Measurements from ENCODE around the gene GJD4.

GJD4 gene

DNA sequence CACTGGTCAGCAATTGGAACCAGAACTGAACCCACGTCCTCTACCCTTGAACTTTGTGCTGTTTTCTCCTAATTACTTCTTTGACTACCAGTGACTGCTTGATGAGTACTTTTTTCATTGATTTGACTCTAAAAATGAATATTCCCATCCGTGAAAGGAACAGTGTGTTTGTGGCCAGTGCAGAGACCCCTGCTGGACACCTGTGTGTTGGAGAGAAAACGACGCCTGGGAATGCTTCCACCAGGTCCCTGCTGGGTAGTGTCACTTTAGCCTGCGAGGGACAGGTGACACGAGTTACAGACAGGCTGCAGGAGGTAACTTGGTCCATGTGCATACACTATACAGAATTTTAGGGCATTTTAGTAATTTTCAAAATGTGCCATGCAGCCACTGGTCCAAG is 6.8 kb upstream of the GJD4 start:
- DNase-seq (ENCODE audit: extremely low read depth, insufficient read length) = no peak
- peak; percentile 26 for TF ChIP-seq CTCF (IDR thresholded peaks at IDR 0.05; ENCODE audit: insufficient read depth, low read length, poor library complexity, severe bottlenecking)
- Histone ChIP-seq H3K36me3 (ENCODE audit: control insufficient read depth, insufficient read depth, low read length) (no peaks in the 10 kb centered on the region), H3K27me3 (replicated peaks; ENCODE audit: control insufficient read depth, insufficient read depth, low read length) (no peaks in the 10 kb centered on the region; the same call in 1 of the 2 replicates), H3K4me3 (replicated peaks; ENCODE audit: low read depth, low read length) (no peak overlapping the region)

- H3K36me3 ChIP-seq (ENCODE audit: control insufficient read depth, insufficient read depth, low read length) = no peaks in the 10 kb centered on the region
- no peak for DNase-seq (ENCODE audit: extremely low read depth, insufficient read length)
- TF ChIP-seq CTCF (IDR thresholded peaks at IDR 0.05; ENCODE audit: insufficient read depth, low read length, poor library complexity, severe bottlenecking) = peak; percentile 19
- H3K4me3 ChIP-seq (replicated peaks; ENCODE audit: low read depth, low read length) = no peak overlapping the region
- no peaks in the 10 kb centered on the region; the same call in 1 of the 2 replicates for H3K27me3 ChIP-seq (replicated peaks; ENCODE audit: control insufficient read depth, insufficient read depth, low read length)
These were observed 4.9 kb upstream of the GJD4 start for GRCh38 chr10:35600193-35600592.

DNA sequence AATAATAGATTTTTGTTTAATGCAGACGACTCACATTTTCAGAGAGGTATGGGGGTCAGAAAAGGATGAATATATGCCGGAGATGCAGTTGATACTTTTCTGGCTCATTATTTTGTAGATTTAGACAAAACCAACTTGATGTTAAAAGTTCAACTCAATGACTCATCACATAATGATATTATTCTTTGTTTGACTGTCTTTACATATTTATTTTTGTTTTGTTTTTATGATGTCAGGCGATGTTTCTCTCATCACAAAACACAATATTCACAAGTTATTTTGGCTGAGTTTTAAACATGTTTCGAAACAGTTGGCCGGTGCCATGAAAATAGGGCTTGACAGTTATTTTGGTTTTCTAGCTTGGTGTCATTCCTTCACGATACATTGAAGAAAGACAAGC is 1.3 kb downstream of the GJD4 start:
- DNase-seq (ENCODE audit: extremely low read depth, insufficient read length) = no peak
- no peaks in the 10 kb centered on the region for H3K36me3 ChIP-seq (ENCODE audit: control insufficient read depth, insufficient read depth, low read length)
- H3K4me3 ChIP-seq (replicated peaks; ENCODE audit: low read depth, low read length) = no peak overlapping the region
- H3K27me3 ChIP-seq (replicated peaks; ENCODE audit: control insufficient read depth, insufficient read depth, low read length) = peaks cover 1% of the 10 kb centered on the region; the same call in 1 of the 2 replicates
- no peak for TF ChIP-seq CTCF (IDR thresholded peaks at IDR 0.05; ENCODE audit: insufficient read depth, low read length, poor library complexity, severe bottlenecking)

GRCh38 chr10:35607475-35608327 is 2.6 kb downstream of the GJD4 start:
- no peak overlapping the region for H3K4me3 ChIP-seq (replicated peaks; ENCODE audit: low read depth, low read length)
- no peak for TF ChIP-seq CTCF (IDR thresholded peaks at IDR 0.05; ENCODE audit: insufficient read depth, low read length, poor library complexity, severe bottlenecking)
- H3K36me3 ChIP-seq (ENCODE audit: control insufficient read depth, insufficient read depth, low read length) = no peaks in the 10 kb centered on the region
- peaks cover 1% of the 10 kb centered on the region; the same call in 1 of the 2 replicates for H3K27me3 ChIP-seq (replicated peaks; ENCODE audit: control insufficient read depth, insufficient read depth, low read length)
- no peak for DNase-seq (ENCODE audit: extremely low read depth, insufficient read length)

GRCh38 chr10:35608328-35608672 is 3.2 kb downstream of the GJD4 start:
- DNase-seq (ENCODE audit: extremely low read depth, insufficient read length) = no peak
- H3K36me3 ChIP-seq (ENCODE audit: control insufficient read depth, insufficient read depth, low read length) = no peaks in the 10 kb centered on the region
- no peak overlapping the region for H3K4me3 ChIP-seq (replicated peaks; ENCODE audit: low read depth, low read length)
- H3K27me3 ChIP-seq (replicated peaks; ENCODE audit: control insufficient read depth, insufficient read depth, low read length) = peaks cover 1% of the 10 kb centered on the region; the same call in 1 of the 2 replicates
- TF ChIP-seq CTCF (IDR thresholded peaks at IDR 0.05; ENCODE audit: insufficient read depth, low read length, poor library complexity, severe bottlenecking) = no peak
